A549 (cell line): Measurements from ENCODE around the gene RAMP1.

Source experiments
- CBX2 ChIP-seq: fragments of 200-600 bp; sonication (generic); IDR thresholded peaks from 2 replicates; pipeline ENCODE4 v1.6.1; 2016; ENCODE audit warnings: low read depth, mild to moderate bottlenecking, borderline replicate concordance
- CTCF ChIP-seq: fragments of >200 bp; sonication (Bioruptor Twin); formaldehyde crosslinking; IDR thresholded peaks from 3 replicates; pipeline ENCODE4 v1.5.1; 2016
- EP300 ChIP-seq, 2 experiments: fragments of >200 bp; sonication (Bioruptor Twin); formaldehyde crosslinking; IDR thresholded peaks; 2 replicates in 1 of 2; 3 replicates in 1 of 2; pipeline ENCODE4 v1.6.1; 2016 to 2017
- HOXA7 ChIP-seq: fragments of 250-450 bp; sonication (Bioruptor Pico); IDR thresholded peaks from 2 replicates; pipeline ENCODE4 v1.5.0; 2020; ENCODE audit warnings: mild to moderate bottlenecking, moderate library complexity
- JUN ChIP-seq, 2 experiments: fragments of >200 bp; sonication (Bioruptor Twin); formaldehyde crosslinking; IDR thresholded peaks; 2 replicates in 1 of 2; 3 replicates in 1 of 2; pipeline ENCODE4 v1.6.1; 2016 to 2017
- MAFK ChIP-seq: fragments of 450-650 bp; IDR thresholded peaks from 2 replicates; pipeline ENCODE4 v1.6.1; 2014; ENCODE audit not compliant: partially characterized antibody
- MAX ChIP-seq: IDR thresholded peaks from 2 replicates; pipeline ENCODE4 v1.6.1; 2012
- MYC ChIP-seq: IDR thresholded peaks from 2 replicates; pipeline ENCODE4 v1.6.1; 2012; ENCODE audit warnings: mild to moderate bottlenecking, inconsistent platforms, low read length, improper control_type of control experiment, borderline replicate concordance
- POLR2A ChIP-seq: IDR thresholded peaks from 2 replicates; pipeline ENCODE4 v1.6.1; 2012; ENCODE audit warnings: mild to moderate bottlenecking, low read length
- RAD21 ChIP-seq, 2 experiments: fragments of >200 bp in 1 of 2; sonication (Bioruptor Twin) in 1 of 2; formaldehyde crosslinking in 1 of 2; IDR thresholded peaks in 1 of 2; conservative IDR thresholded peaks in 1 of 2; 2 replicates in 1 of 2; 3 replicates in 1 of 2; pipeline ENCODE4 v1.6.1; 2012 to 2018; ENCODE audit warnings: inconsistent platforms in 1 of 2
- RFX5 ChIP-seq: fragments of 450-650 bp; IDR thresholded peaks from 2 replicates; pipeline ENCODE4 v1.7.1; 2014; ENCODE audit warnings: antibody characterized with exemption, mild to moderate bottlenecking, moderate library complexity
- SREBF2 ChIP-seq: fragments of 450-650 bp; IDR thresholded peaks from 2 replicates; pipeline ENCODE4 v1.6.1; 2014; ENCODE audit warnings: mild to moderate bottlenecking, moderate library complexity
- USF2 ChIP-seq: fragments of 450-650 bp; IDR thresholded peaks from 2 replicates; pipeline ENCODE4 v1.6.1; 2014; ENCODE audit warnings: antibody characterized with exemption
- ZFP36 ChIP-seq: fragments of 450-650 bp; IDR thresholded peaks from 2 replicates; pipeline ENCODE4 v1.6.1; 2014; ENCODE audit warnings: borderline replicate concordance; ENCODE audit not compliant: partially characterized antibody

- TF ChIP-seq RAD21 (conservative IDR thresholded peaks at IDR 0.05 in 1 of 2, IDR thresholded peaks at IDR 0.05 in 1 of 2) (no peak), MYC (no peak), CTCF (no peak), RFX5 (no peak), JUN (IDR thresholded peaks at IDR 0.05) (no peak), EP300 (IDR thresholded peaks at IDR 0.05) (no peak), POLR2A (no peak), SREBF2 (no peak), MAFK (no peak), USF2 (no peak), MAX (no peak), HOXA7 (CRISPR knock-in tag) (no peak), CBX2 (no peak), ZFP36 (no peak)
These were observed 67.7 kb downstream of the RAMP1 start for GRCh38 chr2:237927135-237927534.
